Peyer's patch (tissue), 4 donors: ENCODE measurements around the gene APCS. TPM values are rescaled to one million over a fixed set of nuclear protein-coding genes. Genes with fewer than 3 reads are reported as not detected.

Experiments used
- DNase-seq, 3 donors: peaks; one replicate each; pipeline ENCODE4 v3.0.0-alpha.2; 2017 to 2019
- H3K27ac ChIP-seq, 4 donors: fragments of 200-600 bp; sonication (generic); one replicate each; pipeline ENCODE4 v1.5.1; 2016 to 2019
- H3K27me3 ChIP-seq, 2 donors: fragments of 200-600 bp; sonication (generic); one replicate each; pipeline ENCODE4 v1.5.1; 2019
- H3K36me3 ChIP-seq, 3 donors: fragments of 200-600 bp; sonication (generic); one replicate each; pipeline ENCODE4 v1.5.1; 2016 to 2019
- H3K4me1 ChIP-seq, 4 donors: fragments of 200-600 bp; sonication (generic); one replicate each; pipeline ENCODE4 v1.5.1; 2016 to 2019
- H3K4me3 ChIP-seq, 4 donors: fragments of 200-600 bp; sonication (generic); 1 replicate in 3 of 4; 2 replicates in 1 of 4; pipeline ENCODE4 v1.5.1; 2016 to 2019; ENCODE audit warnings: mild to moderate bottlenecking in 1 of 4
- H3K9me3 ChIP-seq, 4 donors: fragments of 200-600 bp; sonication (generic); one replicate each; pipeline ENCODE4 v1.5.1; 2016 to 2019; ENCODE audit warnings: mild to moderate bottlenecking in 1 of 4
- POLR2A ChIP-seq, 2 donors: fragments of 450-650 bp; IDR thresholded peaks; one replicate each; pipeline ENCODE4 v1.5.1; 2017; ENCODE audit warnings: antibody characterized with exemption in 2 of 2, mild to moderate bottlenecking in 2 of 2, moderate library complexity in 2 of 2
- total RNA-seq, 4 donors: library from RNA; depleted of rRNA; stranded (reverse); fragments of >200 nt; gene quantifications; one replicate each; pipeline ENCODE4 v1.1.0, GENCODE V29; 2016
- TF ChIP-seq, protein P1 (sequence below), 6 experiments: fragments of 450-650 bp in 4 of 6; fragments of 200-600 bp in 2 of 6; sonication (generic) in 1 of 6; IDR thresholded peaks; one replicate each; pipeline ENCODE4 v1.5.1; 2017 to 2019; ENCODE audit warnings: antibody characterized with exemption in 6 of 6, mild to moderate bottlenecking in 3 of 6, moderate library complexity in 1 of 6

Gene APCS
- total RNA-seq, 4 donors from 2014 or later, result not detected

DNA sequence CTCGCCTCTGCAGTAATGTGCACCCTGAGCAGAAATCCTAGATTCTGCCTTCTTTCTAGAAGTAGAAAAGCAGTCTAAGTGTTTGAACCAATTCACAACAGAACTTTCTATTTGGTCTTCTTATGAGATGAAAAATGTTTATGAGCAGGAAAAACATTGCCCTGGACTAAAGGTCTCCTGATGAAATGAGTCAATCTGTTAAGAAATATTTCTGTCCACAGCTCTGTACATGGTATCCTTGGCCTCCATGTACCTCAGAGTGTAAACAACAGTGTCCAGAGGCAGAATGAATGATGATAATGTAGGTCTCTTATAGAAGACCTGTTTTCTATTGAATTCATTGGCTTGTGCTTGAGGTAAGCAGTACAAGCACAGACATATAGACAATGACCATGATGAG, 6.2 kb upstream of the APCS start:
- no peak overlapping the region for H3K27ac ChIP-seq
- no peak for DNase-seq

DNA sequence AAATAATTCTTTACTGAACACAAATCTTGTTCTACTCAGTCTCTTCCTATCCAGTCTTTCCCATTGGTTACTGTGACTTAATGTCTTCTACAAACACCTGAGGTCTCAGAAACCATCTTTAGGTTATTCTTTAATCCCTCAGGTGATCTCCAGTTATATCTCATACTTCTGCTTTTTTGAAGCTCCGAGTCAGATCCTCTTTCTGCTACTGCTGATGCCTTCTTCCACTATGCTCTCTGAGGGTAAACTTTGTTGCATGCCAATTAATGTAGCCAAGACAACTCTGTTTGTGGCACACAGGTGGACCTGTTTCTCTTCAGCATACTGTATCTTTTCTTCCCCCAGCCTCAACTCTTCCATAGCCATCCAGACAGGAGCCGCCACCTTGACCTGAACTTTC, 3.1 kb upstream of the APCS start:
- H3K36me3 ChIP-seq, result no peaks in the 10 kb centered on the region
- no peaks in the 10 kb centered on the region for H3K9me3 ChIP-seq
- H3K27me3 ChIP-seq, result no peaks in the 10 kb centered on the region

More for the DNA sequence above, 6.2 kb upstream of the APCS start:
- no peaks in the 10 kb centered on the region for H3K36me3 ChIP-seq
- no peaks in the 10 kb centered on the region for H3K27me3 ChIP-seq
- H3K4me3 ChIP-seq, result no peak overlapping the region
- H3K9me3 ChIP-seq, result no peaks in the 10 kb centered on the region
- no peak for TF ChIP-seq POLR2A (IDR thresholded peaks at IDR 0.05)
- TF ChIP-seq, protein P1, sequence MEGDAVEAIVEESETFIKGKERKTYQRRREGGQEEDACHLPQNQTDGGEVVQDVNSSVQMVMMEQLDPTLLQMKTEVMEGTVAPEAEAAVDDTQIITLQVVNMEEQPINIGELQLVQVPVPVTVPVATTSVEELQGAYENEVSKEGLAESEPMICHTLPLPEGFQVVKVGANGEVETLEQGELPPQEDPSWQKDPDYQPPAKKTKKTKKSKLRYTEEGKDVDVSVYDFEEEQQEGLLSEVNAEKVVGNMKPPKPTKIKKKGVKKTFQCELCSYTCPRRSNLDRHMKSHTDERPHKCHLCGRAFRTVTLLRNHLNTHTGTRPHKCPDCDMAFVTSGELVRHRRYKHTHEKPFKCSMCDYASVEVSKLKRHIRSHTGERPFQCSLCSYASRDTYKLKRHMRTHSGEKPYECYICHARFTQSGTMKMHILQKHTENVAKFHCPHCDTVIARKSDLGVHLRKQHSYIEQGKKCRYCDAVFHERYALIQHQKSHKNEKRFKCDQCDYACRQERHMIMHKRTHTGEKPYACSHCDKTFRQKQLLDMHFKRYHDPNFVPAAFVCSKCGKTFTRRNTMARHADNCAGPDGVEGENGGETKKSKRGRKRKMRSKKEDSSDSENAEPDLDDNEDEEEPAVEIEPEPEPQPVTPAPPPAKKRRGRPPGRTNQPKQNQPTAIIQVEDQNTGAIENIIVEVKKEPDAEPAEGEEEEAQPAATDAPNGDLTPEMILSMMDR (IDR thresholded peaks at IDR 0.05), result no peak
- H3K4me1 ChIP-seq, result no peaks in the 10 kb centered on the region

DNA sequence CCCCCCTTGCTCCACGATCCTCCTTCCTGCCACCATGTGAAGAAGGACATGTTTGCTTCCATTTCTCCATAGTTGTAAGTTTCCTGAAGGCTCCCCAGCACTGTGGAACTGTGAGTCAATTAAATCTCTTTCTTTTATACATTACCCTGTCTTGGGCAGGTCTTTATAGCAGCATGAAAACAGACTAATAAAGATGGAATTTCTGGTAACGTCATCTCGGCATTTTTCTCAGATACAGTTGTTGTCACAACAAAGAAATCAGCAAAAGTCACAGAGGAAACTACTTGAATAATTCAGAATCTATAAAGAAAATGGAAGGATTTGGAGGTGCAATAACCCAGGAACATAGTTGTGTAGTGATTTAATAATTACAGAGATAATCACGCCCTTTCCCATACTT, 4.4 kb downstream of the APCS start:
- Histone ChIP-seq H3K4me3 (no peak overlapping the region), H3K27ac (no peak overlapping the region), H3K9me3 (no peaks in the 10 kb centered on the region), H3K27me3 (no peaks in the 10 kb centered on the region), H3K36me3 (no peaks in the 10 kb centered on the region), H3K4me1 (no peaks in the 10 kb centered on the region)
- TF ChIP-seq, protein P1 (IDR thresholded peaks at IDR 0.05), result no peak
- no peak for TF ChIP-seq POLR2A (IDR thresholded peaks at IDR 0.05)
- DNase-seq, result no peak

More for the DNA sequence above, 3.1 kb upstream of the APCS start:
- H3K4me3 ChIP-seq, result no peak overlapping the region
- no peak overlapping the region for H3K27ac ChIP-seq
- no peak for DNase-seq
- no peaks in the 10 kb centered on the region for H3K4me1 ChIP-seq
- TF ChIP-seq, protein P1 (IDR thresholded peaks at IDR 0.05), result no peak
- no peak for TF ChIP-seq POLR2A (IDR thresholded peaks at IDR 0.05)

DNA sequence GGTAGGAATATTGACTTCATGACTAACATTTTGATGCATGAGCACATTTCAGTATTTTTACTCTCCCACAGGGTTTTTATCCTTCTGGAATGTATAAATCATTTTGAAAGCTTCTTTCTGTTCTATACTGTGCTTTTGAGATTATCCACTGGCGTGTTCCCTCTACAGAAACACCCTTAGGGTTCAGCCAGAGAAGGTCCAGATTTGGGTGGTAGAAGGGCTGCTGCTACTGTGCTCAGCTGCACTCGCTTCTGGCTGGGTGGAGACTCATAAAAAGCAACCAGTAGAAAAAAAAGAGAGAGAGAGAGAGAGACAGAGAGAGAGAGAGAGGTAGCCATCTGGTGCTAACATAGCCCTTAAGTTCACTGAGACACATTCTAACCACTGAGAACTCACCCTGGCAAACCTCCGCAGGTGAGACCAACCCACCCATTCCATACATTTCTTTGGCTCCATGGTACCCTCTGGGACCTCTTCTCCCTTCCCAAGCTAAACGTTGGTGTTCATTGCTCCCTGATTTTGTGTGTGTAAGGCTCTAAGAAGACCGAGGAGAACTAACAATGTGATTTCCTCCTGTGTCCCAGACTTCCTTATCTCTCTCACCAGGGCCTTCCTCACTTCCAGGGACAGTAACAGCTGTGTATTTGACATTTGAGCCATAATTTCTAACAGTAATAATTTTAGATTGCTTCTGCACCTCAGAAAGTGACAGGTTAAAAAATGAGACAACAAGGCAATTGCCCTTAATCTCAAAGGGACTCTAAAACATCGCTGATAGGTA, 7.2 kb downstream of the APCS start:
- Histone ChIP-seq H3K27ac (no peak overlapping the region), H3K4me1 (no peaks in the 10 kb centered on the region), H3K4me3 (no peak overlapping the region), H3K27me3 (no peaks in the 10 kb centered on the region), H3K9me3 (no peaks in the 10 kb centered on the region), H3K36me3 (no peaks in the 10 kb centered on the region)
- no peak for TF ChIP-seq POLR2A (IDR thresholded peaks at IDR 0.05)
- TF ChIP-seq, protein P1 (IDR thresholded peaks at IDR 0.05), result no peak
- no peak for DNase-seq

DNA sequence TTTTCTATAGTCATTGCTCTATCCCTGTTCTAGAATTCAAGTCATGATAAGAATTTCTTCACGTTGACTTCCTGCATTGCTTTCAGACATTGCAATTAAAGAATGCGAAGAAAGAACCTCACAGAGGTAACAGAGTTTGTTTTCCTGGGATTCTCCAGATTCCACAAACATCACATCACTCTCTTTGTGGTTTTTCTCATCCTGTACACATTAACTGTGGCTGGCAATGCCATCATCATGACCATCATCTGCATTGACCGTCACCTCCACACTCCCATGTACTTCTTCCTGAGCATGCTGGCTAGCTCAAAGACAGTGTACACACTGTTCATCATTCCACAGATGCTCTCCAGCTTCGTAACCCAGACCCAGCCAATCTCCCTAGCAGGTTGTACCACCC, 10.6 kb downstream of the APCS start:
- H3K27me3 ChIP-seq, result no peaks in the 10 kb centered on the region
- H3K4me1 ChIP-seq, result no peaks in the 10 kb centered on the region
- no peak overlapping the region for H3K4me3 ChIP-seq
- H3K36me3 ChIP-seq, result no peaks in the 10 kb centered on the region
- TF ChIP-seq, protein P1 (IDR thresholded peaks at IDR 0.05), result no peak
- TF ChIP-seq POLR2A (IDR thresholded peaks at IDR 0.05), result no peak
- no peak for DNase-seq
- no peak overlapping the region for H3K27ac ChIP-seq
- H3K9me3 ChIP-seq, result no peaks in the 10 kb centered on the region
